ENCODE measurements around the gene SPRED1.
"Not testable (repeated sequence)": the region's sequence is repeated elsewhere in the genome, so short reads cannot be mapped to it uniquely, and the experiment has no call there.

The SPRED1 gene

DNA sequence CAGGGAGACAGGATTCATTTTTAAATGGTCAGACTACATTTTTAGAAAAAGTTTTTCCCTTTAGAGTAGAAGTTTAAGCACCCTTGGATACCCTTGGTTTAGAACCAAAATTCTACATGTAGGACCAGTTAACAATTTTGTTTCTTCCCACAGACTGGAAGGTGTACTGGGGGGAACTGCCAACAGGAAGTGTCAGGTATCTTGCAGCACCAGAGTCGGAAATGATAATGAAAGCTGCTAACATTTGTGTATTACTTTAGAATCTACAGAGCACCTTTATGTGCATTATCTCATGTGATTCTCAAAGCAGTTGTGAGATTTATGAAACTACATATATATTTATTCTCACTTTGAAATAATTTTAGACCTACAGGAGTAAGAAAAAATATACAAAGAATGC lies 21.5 kb downstream of the SPRED1 start:
- Histone ChIP-seq H3K36me3 (replicated peaks) (peaks cover 2% of the 10 kb centered on the region), H3K27me3 (replicated peaks) (no peaks in the 10 kb centered on the region), H3K4me3 (ENCODE audit: low read depth, low read length) (no peak overlapping the region), H3K27ac (no peak overlapping the region)
- no peak for DNase-seq
- in situ Hi-C loops (cut with HindIII; ENCODE audit: low pct_ligation_motif_present, low sequenced_read_pairs) = no loop called here
- TF ChIP-seq, protein P1, sequence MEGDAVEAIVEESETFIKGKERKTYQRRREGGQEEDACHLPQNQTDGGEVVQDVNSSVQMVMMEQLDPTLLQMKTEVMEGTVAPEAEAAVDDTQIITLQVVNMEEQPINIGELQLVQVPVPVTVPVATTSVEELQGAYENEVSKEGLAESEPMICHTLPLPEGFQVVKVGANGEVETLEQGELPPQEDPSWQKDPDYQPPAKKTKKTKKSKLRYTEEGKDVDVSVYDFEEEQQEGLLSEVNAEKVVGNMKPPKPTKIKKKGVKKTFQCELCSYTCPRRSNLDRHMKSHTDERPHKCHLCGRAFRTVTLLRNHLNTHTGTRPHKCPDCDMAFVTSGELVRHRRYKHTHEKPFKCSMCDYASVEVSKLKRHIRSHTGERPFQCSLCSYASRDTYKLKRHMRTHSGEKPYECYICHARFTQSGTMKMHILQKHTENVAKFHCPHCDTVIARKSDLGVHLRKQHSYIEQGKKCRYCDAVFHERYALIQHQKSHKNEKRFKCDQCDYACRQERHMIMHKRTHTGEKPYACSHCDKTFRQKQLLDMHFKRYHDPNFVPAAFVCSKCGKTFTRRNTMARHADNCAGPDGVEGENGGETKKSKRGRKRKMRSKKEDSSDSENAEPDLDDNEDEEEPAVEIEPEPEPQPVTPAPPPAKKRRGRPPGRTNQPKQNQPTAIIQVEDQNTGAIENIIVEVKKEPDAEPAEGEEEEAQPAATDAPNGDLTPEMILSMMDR (IDR thresholded peaks at IDR 0.05; ENCODE audit: low read depth, low read length, missing control alignments) = no peak

DNA sequence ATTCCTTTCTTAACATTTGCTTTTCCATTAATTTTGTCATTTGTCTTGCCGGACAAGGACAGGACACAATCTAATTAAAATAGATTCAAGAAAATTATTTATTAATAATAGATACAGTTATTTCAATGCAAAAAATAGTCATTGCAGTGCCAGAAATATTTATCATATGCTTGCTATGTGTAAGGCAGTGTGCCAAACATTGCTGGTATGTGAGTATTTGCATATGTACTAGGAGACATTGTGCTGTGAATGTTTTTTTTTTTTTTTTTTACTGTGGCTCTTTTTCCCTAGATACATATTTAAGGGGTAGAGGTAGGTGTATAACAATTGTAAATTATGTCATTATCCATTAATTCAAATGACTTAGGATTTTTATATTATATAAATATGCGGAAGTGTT lies 23.3 kb downstream of the SPRED1 start:
- no peak overlapping the region for H3K27ac ChIP-seq
- H3K4me3 ChIP-seq (ENCODE audit: low read depth, low read length) = no peak overlapping the region
- in situ Hi-C loops (cut with HindIII; ENCODE audit: low pct_ligation_motif_present, low sequenced_read_pairs) = no loop called here
- DNase-seq = peak; percentile 74
- no peaks in the 10 kb centered on the region for H3K27me3 ChIP-seq (replicated peaks)
- H3K36me3 ChIP-seq (replicated peaks) = no peaks in the 10 kb centered on the region
- TF ChIP-seq, protein P1 (IDR thresholded peaks at IDR 0.05; ENCODE audit: low read depth, low read length, missing control alignments) = no peak

DNA sequence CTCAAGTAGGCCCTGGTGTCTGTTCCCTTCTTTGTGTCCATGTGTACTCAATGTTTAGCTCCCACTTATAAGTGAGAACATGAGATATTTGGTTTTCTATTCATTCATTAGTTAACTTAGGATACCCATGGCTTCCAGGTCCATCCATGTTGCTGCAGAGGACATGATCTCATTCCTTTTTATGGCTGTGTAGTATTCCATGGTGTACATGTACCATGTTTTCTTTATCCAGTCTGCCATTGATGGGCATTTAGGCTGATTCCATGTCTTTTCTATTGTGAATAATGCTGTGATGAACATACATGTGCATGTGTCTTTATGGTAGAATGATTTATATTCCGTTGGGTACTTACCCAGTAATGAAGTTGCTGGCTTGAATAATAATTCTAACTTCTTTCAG lies 24.6 kb downstream of the SPRED1 start:
- in situ Hi-C loops (cut with HindIII; ENCODE audit: low pct_ligation_motif_present, low sequenced_read_pairs); DNase-seq; H3K27ac ChIP-seq; H3K36me3 ChIP-seq (replicated peaks); H3K4me3 ChIP-seq (ENCODE audit: low read depth, low read length); H3K27me3 ChIP-seq (replicated peaks): not testable (repeated sequence)

DNA sequence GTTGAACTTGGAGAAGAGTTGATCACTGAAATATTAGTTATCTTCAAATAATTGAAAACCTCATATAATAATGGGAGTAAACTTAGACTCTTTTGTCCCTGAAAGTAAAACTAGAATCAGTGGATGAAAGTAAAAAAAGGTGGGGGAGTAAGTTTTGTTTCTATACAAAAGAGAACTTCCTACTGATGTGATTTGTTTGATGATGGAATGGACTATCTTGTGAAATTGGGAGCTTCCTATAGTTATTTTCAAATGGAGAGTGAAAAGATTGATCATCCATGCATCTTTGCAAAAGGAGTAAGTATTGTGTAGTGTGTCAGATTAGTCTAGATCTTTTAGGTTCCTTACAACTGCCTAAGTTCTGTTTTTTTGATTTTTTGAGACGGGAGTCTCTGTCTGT lies 28.4 kb downstream of the SPRED1 start:
- no peaks in the 10 kb centered on the region for H3K36me3 ChIP-seq (replicated peaks)
- in situ Hi-C loops (cut with HindIII; ENCODE audit: low pct_ligation_motif_present, low sequenced_read_pairs) = no loop called here
- no peak overlapping the region for H3K4me3 ChIP-seq (ENCODE audit: low read depth, low read length)
- no peaks in the 10 kb centered on the region for H3K27me3 ChIP-seq (replicated peaks)
- TF ChIP-seq, protein P1 (IDR thresholded peaks at IDR 0.05; ENCODE audit: low read depth, low read length, missing control alignments) = no peak
- no peak for DNase-seq
- H3K27ac ChIP-seq = no peak overlapping the region

DNA sequence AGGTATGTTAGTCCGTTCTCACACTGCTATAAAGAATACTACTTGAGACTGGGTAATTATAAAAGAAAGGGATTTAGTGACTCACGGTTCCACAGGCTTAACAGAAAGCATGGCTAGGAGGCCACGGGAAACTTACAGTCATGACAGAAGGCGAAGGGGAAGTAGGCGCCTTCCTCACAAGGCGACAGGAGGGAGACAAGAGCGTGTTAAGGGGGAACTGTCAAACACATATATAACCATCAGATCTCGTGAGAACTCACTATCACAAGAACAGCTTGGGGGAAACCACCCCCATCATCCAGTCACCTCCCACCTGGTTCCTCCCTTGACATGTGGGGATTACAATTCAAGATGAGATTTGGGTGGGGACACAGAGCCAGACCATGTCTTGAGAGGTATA lies 30.4 kb downstream of the SPRED1 start:
- in situ Hi-C loops (cut with HindIII; ENCODE audit: low pct_ligation_motif_present, low sequenced_read_pairs) = no loop called here
- TF ChIP-seq, protein P1 (IDR thresholded peaks at IDR 0.05; ENCODE audit: low read depth, low read length, missing control alignments) = no peak
- H3K4me3 ChIP-seq (ENCODE audit: low read depth, low read length) = no peak overlapping the region
- H3K36me3 ChIP-seq (replicated peaks) = no peaks in the 10 kb centered on the region
- H3K27me3 ChIP-seq (replicated peaks) = no peaks in the 10 kb centered on the region
- DNase-seq = no peak
- no peak overlapping the region for H3K27ac ChIP-seq

- no peak overlapping the region for H3K4me3 ChIP-seq (ENCODE audit: low read depth, low read length)
- DNase-seq = no peak
- H3K27me3 ChIP-seq (replicated peaks) = no peaks in the 10 kb centered on the region
- H3K36me3 ChIP-seq (replicated peaks) = no peaks in the 10 kb centered on the region
- in situ Hi-C loops (cut with HindIII; ENCODE audit: low pct_ligation_motif_present, low sequenced_read_pairs) = no loop called here
- H3K27ac ChIP-seq = no peak overlapping the region
- TF ChIP-seq, protein P1 (IDR thresholded peaks at IDR 0.05; ENCODE audit: low read depth, low read length, missing control alignments) = no peak
Observed at GRCh38 chr15:38285456-38285855, 32.8 kb downstream of the SPRED1 start.
